ENCODE results near the gene SP140. TPM values are rescaled to one million over a fixed set of nuclear protein-coding genes. Genes with fewer than 3 reads are reported as not detected.
"Not testable (repeated sequence)": the region's sequence is repeated elsewhere in the genome, so short reads cannot be mapped to it uniquely, and the experiment has no call there.

Gene SP140
- total RNA-seq, 2 donors from 2014 or later, result 0.51 TPM; not detected in 1

GRCh38 chr2:230335864-230336506 lies 110.4 kb downstream of the SP140 start:
- intact Hi-C loops (cut with DNase I), result no loop called here

DNA sequence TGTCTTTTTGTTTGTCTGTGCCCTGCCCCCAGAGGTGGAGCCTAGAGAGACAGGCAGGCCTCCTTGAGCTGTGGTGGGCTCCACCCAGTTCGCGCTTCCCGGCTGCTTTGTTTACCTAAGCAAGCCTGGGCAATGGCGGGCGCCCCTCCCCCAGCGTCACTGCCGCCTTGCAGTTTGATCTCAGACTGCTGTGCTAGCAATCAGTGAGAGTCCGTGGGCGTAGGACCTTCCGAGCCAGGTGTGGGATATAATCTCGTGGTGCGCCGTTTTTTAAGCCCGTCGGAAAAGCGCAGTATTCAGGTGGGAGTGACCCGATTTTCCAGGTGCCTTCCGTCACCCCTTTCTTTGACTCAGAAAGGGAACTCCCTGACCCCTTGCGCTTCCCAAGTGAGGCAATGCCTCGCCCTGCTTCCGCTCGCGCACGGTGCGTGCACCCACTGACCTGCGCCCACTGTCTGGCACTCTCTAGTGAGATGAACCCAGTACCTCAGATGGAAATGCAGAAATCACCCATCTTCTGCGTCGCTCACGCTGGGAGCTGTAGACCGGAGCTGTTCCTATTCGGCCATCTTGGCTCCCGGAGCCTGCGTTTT lies 116.5 kb downstream of the SP140 start:
- H3K9me3 ChIP-seq; DNase-seq (ENCODE audit: low spot score); H3K27ac ChIP-seq; H3K27me3 ChIP-seq (replicated peaks; ENCODE audit: insufficient read depth); H3K4me1 ChIP-seq (replicated peaks); intact Hi-C loops (cut with DNase I); H3K4me3 ChIP-seq; H3K36me3 ChIP-seq: not testable (repeated sequence)
- WGBS, result 89% methylated on average over 32 of the region's 33 CpGs

More at GRCh38 chr2:230335864-230336506, 110.4 kb downstream of the SP140 start:
- Histone ChIP-seq H3K36me3 (no peaks in the 10 kb centered on the region), H3K4me1 (replicated peaks) (no peaks in the 10 kb centered on the region), H3K27me3 (replicated peaks; ENCODE audit: insufficient read depth) (no peaks in the 10 kb centered on the region), H3K27ac (peak overlapping the region; percentile 13 to 25), H3K4me3 (no peak overlapping the region), H3K9me3 (no peaks in the 10 kb centered on the region)
- 63% methylated on average over 3 of the region's 3 CpGs for WGBS
- no peak for DNase-seq (ENCODE audit: low spot score)
- TF ChIP-seq CTCF (IDR thresholded peaks at IDR 0.05) (no peak), POLR2A (IDR thresholded peaks at IDR 0.05) (no peak)

- intact Hi-C loops (cut with DNase I); H3K36me3 ChIP-seq; DNase-seq (ENCODE audit: low spot score); H3K27me3 ChIP-seq (replicated peaks; ENCODE audit: insufficient read depth); H3K4me3 ChIP-seq; H3K27ac ChIP-seq; H3K4me1 ChIP-seq (replicated peaks); H3K9me3 ChIP-seq: not testable (repeated sequence)
- 97% methylated on average over 2 of the region's 2 CpGs for WGBS
These were observed 117.6 kb downstream of the SP140 start for GRCh38 chr2:230343041-230343624.

- 96% methylated on average over 1 of the region's 1 CpG for WGBS
- no peak for TF ChIP-seq POLR2A (IDR thresholded peaks at IDR 0.05)
- TF ChIP-seq CTCF (IDR thresholded peaks at IDR 0.05), result no peak
- no peak for TF ChIP-seq POLR2AphosphoS5 (IDR thresholded peaks at IDR 0.05)
- no peaks in the 10 kb centered on the region for H3K27me3 ChIP-seq (replicated peaks; ENCODE audit: insufficient read depth)
- intact Hi-C loops (cut with DNase I), result no loop called here
- no peak for DNase-seq (ENCODE audit: low spot score)
- no peaks in the 10 kb centered on the region for H3K4me1 ChIP-seq (replicated peaks)
- H3K9me3 ChIP-seq, result no peaks in the 10 kb centered on the region
- H3K27ac ChIP-seq, result no peak overlapping the region
- no peaks in the 10 kb centered on the region for H3K36me3 ChIP-seq
- H3K4me3 ChIP-seq, result no peak overlapping the region
These were observed 118.2 kb downstream of the SP140 start for GRCh38 chr2:230343747-230344146.

GRCh38 chr2:230346465-230346864 lies 120.9 kb downstream of the SP140 start:
- 95% methylated on average over 1 of the region's 1 CpG for WGBS

DNA sequence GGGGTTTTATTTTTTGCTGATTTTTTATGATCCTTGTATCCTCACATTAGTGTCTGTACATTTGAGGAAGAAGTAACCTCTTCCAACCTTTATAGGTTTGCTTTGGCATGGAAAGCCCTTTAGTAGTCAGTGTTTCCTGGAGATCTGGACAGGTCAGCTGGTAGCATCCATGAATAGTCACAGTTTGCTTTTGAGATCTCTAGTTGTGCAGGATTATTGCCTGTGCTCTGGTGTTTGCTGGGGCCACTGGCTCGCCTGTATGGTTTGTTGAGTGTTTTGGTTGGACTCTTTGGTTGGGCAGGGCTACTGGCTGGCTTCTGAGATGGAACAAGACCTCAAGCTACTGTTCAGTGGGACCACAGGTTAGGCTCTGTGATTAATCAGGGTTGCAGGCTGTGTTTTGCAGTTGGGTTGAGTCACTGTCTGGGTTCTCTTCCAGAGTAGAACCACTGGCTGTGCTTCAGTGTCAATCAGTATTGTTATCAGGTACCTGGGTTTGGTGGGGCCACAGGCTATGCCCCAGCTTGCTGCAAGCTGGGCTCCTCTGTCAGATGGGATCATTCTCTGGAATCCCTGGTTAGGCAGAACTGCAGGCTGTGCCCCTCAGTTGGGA lies 121.5 kb downstream of the SP140 start:
- intact Hi-C loops (cut with DNase I), result no loop called here
- DNase-seq (ENCODE audit: low spot score), result peak; percentile 35
- WGBS, result 56% methylated on average over 1 of the region's 1 CpG
- no peaks in the 10 kb centered on the region for H3K36me3 ChIP-seq
- H3K27me3 ChIP-seq (replicated peaks; ENCODE audit: insufficient read depth), result no peaks in the 10 kb centered on the region
- no peaks in the 10 kb centered on the region for H3K9me3 ChIP-seq
- H3K4me1 ChIP-seq (replicated peaks), result no peaks in the 10 kb centered on the region
- no peak for TF ChIP-seq CTCF (IDR thresholded peaks at IDR 0.05)
- TF ChIP-seq POLR2AphosphoS5 (IDR thresholded peaks at IDR 0.05), result peak; percentile 75
- H3K27ac ChIP-seq, result peak overlapping the region in 1 of 2 donors; percentile 64
- no peak overlapping the region for H3K4me3 ChIP-seq

More at GRCh38 chr2:230346465-230346864, 120.9 kb downstream of the SP140 start:
- Histone ChIP-seq H3K36me3 (no peaks in the 10 kb centered on the region), H3K27me3 (replicated peaks; ENCODE audit: insufficient read depth) (no peaks in the 10 kb centered on the region), H3K4me1 (replicated peaks) (no peaks in the 10 kb centered on the region), H3K27ac (peak overlapping the region in 1 of 2 donors; percentile 64), H3K4me3 (no peak overlapping the region), H3K9me3 (no peaks in the 10 kb centered on the region)
- intact Hi-C loops (cut with DNase I), result no loop called here
- TF ChIP-seq POLR2A (IDR thresholded peaks at IDR 0.05) (no peak), POLR2AphosphoS5 (IDR thresholded peaks at IDR 0.05) (no peak)
- no peak for DNase-seq (ENCODE audit: low spot score)
